ENCODE data around the gene MEPE.

Gene MEPE

GRCh38 chr4:87832669-87833068 lies at the start of gene MEPE:
TSS of gene MEPE (plus strand) at chr4:87832969. CDS start at chr4:87834715, 1,746 bp downstream.
- no peak for DNase-seq

- no peak for DNase-seq
These were observed 49.0 kb upstream of the MEPE start for GRCh38 chr4:87783781-87784180.

GRCh38 chr4:87785731-87786509 lies 46.8 kb upstream of the MEPE start:
- no peak for DNase-seq

- DNase-seq, result no peak
These were observed 33.3 kb upstream of the MEPE start, which contains the start of gene IBSP for GRCh38 chr4:87799301-87800113. TSS of gene IBSP (plus strand) at chr4:87799554. CDS start at chr4:87802362, 2,808 bp downstream.

- no peak for DNase-seq
These were observed 29.9 kb upstream of the MEPE start for GRCh38 chr4:87802858-87803257.

- no peak for DNase-seq
These were observed 29.3 kb upstream of the MEPE start for GRCh38 chr4:87803421-87803820.

GRCh38 chr4:87804871-87805270 lies 27.9 kb upstream of the MEPE start:
- DNase-seq, result no peak

GRCh38 chr4:87805971-87806370 lies 26.8 kb upstream of the MEPE start:
- no peak for DNase-seq

GRCh38 chr4:87806520-87806919 lies 26.2 kb upstream of the MEPE start:
- no peak for DNase-seq

- DNase-seq, result no peak
These were observed 25.4 kb upstream of the MEPE start for GRCh38 chr4:87807402-87807801.

GRCh38 chr4:87811977-87812376 lies 20.8 kb upstream of the MEPE start:
- DNase-seq, result no peak

GRCh38 chr4:87819281-87819919 lies 13.4 kb upstream of the MEPE start:
- no peak for DNase-seq

- DNase-seq, result no peak
These were observed 9.6 kb upstream of the MEPE start for GRCh38 chr4:87823200-87823599.

- no peak for DNase-seq
These were observed 9.0 kb upstream of the MEPE start for GRCh38 chr4:87823724-87824123.

GRCh38 chr4:87824352-87824751 lies 8.4 kb upstream of the MEPE start:
- DNase-seq, result no peak

GRCh38 chr4:87834401-87834800 lies 1.6 kb downstream of the MEPE start:
- DNase-seq, result no peak

GRCh38 chr4:87835197-87835596 lies 2.4 kb downstream of the MEPE start:
- no peak for DNase-seq

GRCh38 chr4:87835743-87836142 lies 3.0 kb downstream of the MEPE start:
- no peak for DNase-seq

- peak in 1 of 2 donors; percentile 41 for DNase-seq
These were observed 5.4 kb downstream of the MEPE start for GRCh38 chr4:87838205-87838604.

- peak; percentile 18 to 86 for DNase-seq
These were observed 6.3 kb downstream of the MEPE start for GRCh38 chr4:87838890-87839591.

- no peak for DNase-seq
These were observed 6.8 kb downstream of the MEPE start for GRCh38 chr4:87839592-87839946.

- DNase-seq, result peak in 1 of 2 donors; percentile 80
These were observed 7.4 kb downstream of the MEPE start for GRCh38 chr4:87840149-87840548.

GRCh38 chr4:87843936-87844335 lies 11.2 kb downstream of the MEPE start:
- DNase-seq, result peak in 1 of 2 donors; percentile 86

Data from hippocampal formation (tissue), 2 donors.